Measurements from ENCODE around the gene TBX6. TPM values are rescaled to one million over a fixed set of nuclear protein-coding genes. Genes with fewer than 3 reads are reported as not detected.

Gene TBX6, protein sequence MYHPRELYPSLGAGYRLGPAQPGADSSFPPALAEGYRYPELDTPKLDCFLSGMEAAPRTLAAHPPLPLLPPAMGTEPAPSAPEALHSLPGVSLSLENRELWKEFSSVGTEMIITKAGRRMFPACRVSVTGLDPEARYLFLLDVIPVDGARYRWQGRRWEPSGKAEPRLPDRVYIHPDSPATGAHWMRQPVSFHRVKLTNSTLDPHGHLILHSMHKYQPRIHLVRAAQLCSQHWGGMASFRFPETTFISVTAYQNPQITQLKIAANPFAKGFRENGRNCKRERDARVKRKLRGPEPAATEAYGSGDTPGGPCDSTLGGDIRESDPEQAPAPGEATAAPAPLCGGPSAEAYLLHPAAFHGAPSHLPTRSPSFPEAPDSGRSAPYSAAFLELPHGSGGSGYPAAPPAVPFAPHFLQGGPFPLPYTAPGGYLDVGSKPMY
- 0.14 TPM in 1 of 2 replicates, not detected in the other for total RNA-seq

GRCh38 chr16:30091474-30092372 is at the start of gene TBX6:
TBX6 (minus strand) TSS chr16:30091924; CDS start chr16:30091193, 731 bp downstream.

GRCh38 chr16:30113031-30113710 is 21.4 kb upstream of the TBX6 start, which contains the start of gene GDPD3:
GDPD3 (minus strand) TSS chr16:30113537; CDS start chr16:30113478, 59 bp downstream.

DNA sequence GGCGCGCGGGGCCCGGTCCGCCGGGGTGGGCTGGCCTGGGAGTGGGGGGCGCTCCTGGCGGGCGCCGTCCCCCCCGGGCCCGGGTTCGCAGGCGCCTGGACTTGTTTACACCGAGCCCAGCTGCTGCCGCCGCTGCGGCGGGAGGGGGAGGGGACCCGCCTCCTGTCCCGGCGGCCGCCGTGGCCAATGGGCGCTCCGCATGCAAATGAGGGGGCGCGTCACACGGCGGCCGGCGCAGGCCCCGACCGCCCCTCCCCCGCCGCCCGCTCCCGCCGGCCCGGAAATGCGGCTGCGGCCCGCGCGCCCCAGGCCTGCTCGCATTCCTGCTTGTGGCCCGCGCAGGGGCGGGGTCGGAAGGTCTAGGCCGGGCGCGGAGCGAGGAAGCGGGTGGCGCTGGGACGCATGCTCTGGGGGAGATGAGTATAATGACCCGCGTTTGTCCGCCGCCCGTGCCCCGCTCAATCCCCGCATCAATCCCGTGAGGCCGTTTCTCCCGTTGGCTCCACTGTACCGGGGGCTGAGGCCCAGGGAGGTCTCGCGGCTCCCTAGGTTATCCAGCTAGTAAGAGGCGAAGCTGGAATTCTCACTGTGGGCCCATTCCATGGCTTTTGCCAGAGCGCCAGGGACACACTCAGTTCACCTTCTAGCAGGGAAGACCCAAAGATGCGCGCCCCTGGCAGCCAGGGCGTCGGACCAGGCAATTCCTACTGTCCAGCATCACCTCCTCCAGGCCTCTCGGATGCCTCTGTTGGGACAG is 4.6 kb upstream of the TBX6 start, which contains the start of gene YPEL3:
Gene YPEL3, minus strand, starts transcription at position 109 of the 757 bp plus-strand sequence. CDS start 731 bp downstream, outside the sequence.

DNA sequence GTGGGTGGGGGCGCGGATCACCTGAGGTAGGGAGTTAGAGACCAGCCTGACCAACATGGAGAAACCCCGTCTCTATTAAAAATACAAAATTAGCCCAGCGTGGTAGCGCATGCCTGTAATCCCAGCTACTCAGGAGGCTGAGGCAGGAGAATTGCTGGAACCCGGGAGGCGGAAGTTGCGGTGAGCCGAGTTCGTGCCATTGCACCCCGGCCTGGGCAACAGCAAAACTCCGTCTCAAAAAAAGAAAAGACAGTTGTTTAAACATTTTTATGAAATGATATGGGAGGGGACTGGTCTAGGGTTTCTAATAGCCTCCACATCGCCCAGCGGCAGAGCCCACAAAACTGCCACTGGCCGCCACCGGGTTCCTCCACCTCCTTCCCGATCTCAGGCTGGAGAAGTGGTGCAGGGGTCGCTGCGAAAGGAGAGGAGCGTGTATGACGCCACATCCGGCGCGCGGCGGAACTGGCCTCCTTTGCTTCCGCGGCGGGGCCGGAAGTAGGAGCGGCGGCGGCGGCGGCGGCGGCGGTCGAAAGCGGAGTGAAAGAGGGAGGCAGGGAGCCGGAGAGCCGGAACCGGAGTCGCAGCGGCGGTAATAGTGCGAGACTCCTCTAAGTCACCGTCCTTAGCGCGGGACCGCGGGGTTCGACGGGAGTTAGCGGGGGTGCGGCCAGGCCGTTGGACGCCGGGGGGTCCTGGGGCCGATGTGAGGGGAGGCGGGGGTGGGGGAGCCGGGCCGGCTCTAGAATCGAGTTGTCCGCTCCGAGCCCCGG is 16.0 kb downstream of the TBX6 start, which contains the start of gene PPP4C:
Gene PPP4C, plus strand, starts transcription at position 492 of the 773 bp plus-strand sequence. CDS start 384 bp downstream, outside the sequence.

GRCh38 chr16:30065102-30065942 is 26.4 kb downstream of the TBX6 start, which contains the start of gene ALDOA:
ALDOA (plus strand) TSS chr16:30065760; CDS start chr16:30066898, 1,138 bp downstream.

Other genes starting within 250 kb of the TBX6 start
- gene CDIPT, start 228.7 kb downstream of the TBX6 start, total RNA-seq: 89.6 and 117 TPM in 2 replicates
- 7.3 and 17.7 TPM in 2 replicates for gene SEZ6L2, start 192.4 kb downstream of the TBX6 start, total RNA-seq
- 2.3 and 9.2 TPM in 2 replicates for gene ASPHD1, start 191.4 kb downstream of the TBX6 start, total RNA-seq
- gene KCTD13, start 165.7 kb downstream of the TBX6 start, total RNA-seq: 13.1 and 20.5 TPM in 2 replicates
- 61.1 and 83.6 TPM in 2 replicates for gene TMEM219, start 129.8 kb downstream of the TBX6 start, total RNA-seq
- 47.7 and 86.2 TPM in 2 replicates for gene TAOK2, start 118.1 kb downstream of the TBX6 start, total RNA-seq
- 6.8 and 12.6 TPM in 2 replicates for gene HIRIP3, start 96.3 kb downstream of the TBX6 start, total RNA-seq
- 26.7 and 54.7 TPM in 2 replicates for gene INO80E, start 95.7 kb downstream of the TBX6 start, total RNA-seq
- 0.14 TPM in 1 of 2 replicates, not detected in the other for gene DOC2A, start 80.9 kb downstream of the TBX6 start, total RNA-seq
- not detected in 2 replicates for gene C16orf92, start 68.7 kb downstream of the TBX6 start, total RNA-seq
- gene TLCD3B, start 60.7 kb downstream of the TBX6 start, total RNA-seq: 0.43 TPM in 1 of 2 replicates, not detected in the other
- 891 and 1,194 TPM in 2 replicates for gene ALDOA, start 26.2 kb downstream of the TBX6 start, total RNA-seq
- gene PPP4C, start 15.9 kb downstream of the TBX6 start, total RNA-seq: 265 and 320 TPM in 2 replicates
- gene YPEL3, start 4.3 kb upstream of the TBX6 start, total RNA-seq: 6.3 and 20.6 TPM in 2 replicates
- gene GDPD3, start 21.6 kb upstream of the TBX6 start, total RNA-seq: 0.66 and 1.7 TPM in 2 replicates
- 39.7 and 43.8 TPM in 2 replicates for gene MAPK3, start 31.3 kb upstream of the TBX6 start, total RNA-seq
- gene CORO1A, start 91.7 kb upstream of the TBX6 start, total RNA-seq: 2.0 and 3.3 TPM in 2 replicates
- 111 and 157 TPM in 2 replicates for gene BOLA2B, start 101.7 kb upstream of the TBX6 start, total RNA-seq
- gene SLX1A, start 102.0 kb upstream of the TBX6 start, total RNA-seq: 36.4 and 42.2 TPM in 2 replicates
- 2.8 and 4.9 TPM in 2 replicates for gene SULT1A3, start 107.3 kb upstream of the TBX6 start, total RNA-seq
- 0.29 and 1.1 TPM in 2 replicates for gene NPIPB13, start 156.6 kb upstream of the TBX6 start, total RNA-seq

Measured in placental pericyte (primary cell).